Stomach (tissue), 4 donors: Measurements from ENCODE around the gene THBS3.

ENCODE experiments used
- CTCF ChIP-seq, 7 experiments: fragments of 450-650 bp in 4 of 7; fragments of 200-600 bp in 3 of 7; sonication (generic) in 3 of 7; IDR thresholded peaks; one replicate each; pipeline ENCODE4 v1.5.1; 2016 to 2019; ENCODE audit warnings: antibody characterized with exemption in 7 of 7, control low read depth in 2 of 7, mild to moderate bottlenecking in 1 of 7
- EP300 ChIP-seq: sonication (generic); formaldehyde crosslinking; IDR thresholded peaks from one replicate; pipeline ENCODE4 v1.6.1; 2017; ENCODE audit warnings: antibody characterized with exemption

GRCh38 chr1:155236451-155236850 lies 28.8 kb upstream of the THBS3 start:
- no peak for TF ChIP-seq CTCF (IDR thresholded peaks at IDR 0.05)
- TF ChIP-seq EP300: no peak
